GM23338 (cell line): ENCODE results near the gene CADPS2. TPM values are rescaled to one million over a fixed set of nuclear protein-coding genes. Genes with fewer than 3 reads are reported as not detected.
A peak's percentile ranks its signal among the peaks of the same experiment; 100 is the strongest.

Experiments
- ATAC-seq: fragments of 200-7000 bp; cut with Tn5 transposase; 3 replicates; pipeline ENCODE4 v1.9.1; 2020
- DNase-seq: peaks from one replicate; pipeline ENCODE4 v3.0.0-alpha.2; 2015; ENCODE audit warnings: low spot score
- H2AFZ ChIP-seq: fragments of 200-600 bp; sonication (generic); 2 replicates; pipeline ENCODE4 v1.8.0; 2016; ENCODE audit warnings: antibody characterized with exemption, mild to moderate bottlenecking, moderate library complexity
- H3F3A ChIP-seq: fragments of 200-600 bp; sonication (generic); replicated peaks from 2 replicates; pipeline ENCODE4 v1.8.0; 2017; ENCODE audit warnings: antibody characterized with exemption, mixed run types, low read depth
- H3K27ac ChIP-seq: fragments of 200-600 bp; sonication (generic); 2 replicates; pipeline ENCODE4 v1.6.1; 2016; ENCODE audit warnings: low read depth
- H3K27me3 ChIP-seq: fragments of 200-600 bp; sonication (generic); 2 replicates; pipeline ENCODE4 v1.8.0; 2016; ENCODE audit warnings: mild to moderate bottlenecking, mixed run types, moderate library complexity; ENCODE audit not compliant: insufficient read depth
- H3K36me3 ChIP-seq: fragments of 200-600 bp; sonication (generic); 2 replicates; pipeline ENCODE4 v1.8.0; 2016; ENCODE audit warnings: mild to moderate bottlenecking; ENCODE audit not compliant: insufficient read depth
- H3K4me1 ChIP-seq: fragments of 200-600 bp; sonication (generic); 2 replicates; pipeline ENCODE4 v1.8.0; 2016; ENCODE audit warnings: mild to moderate bottlenecking, moderate library complexity; ENCODE audit not compliant: insufficient read depth
- H3K4me2 ChIP-seq: fragments of 200-600 bp; sonication (generic); 2 replicates; pipeline ENCODE4 v1.7.1; 2017; ENCODE audit warnings: mixed run types
- H3K4me3 ChIP-seq: fragments of 200-600 bp; sonication (generic); 2 replicates; pipeline ENCODE4 v1.6.1; 2016; ENCODE audit warnings: mixed run types
- H3K79me2 ChIP-seq: fragments of 200-600 bp; sonication (generic); replicated peaks from 2 replicates; pipeline ENCODE4 v1.8.0; 2017; ENCODE audit warnings: mild to moderate bottlenecking; ENCODE audit not compliant: insufficient read depth
- H3K9me2 ChIP-seq: fragments of 200-600 bp; sonication (generic); 2 replicates; pipeline ENCODE4 v1.8.0; 2017; ENCODE audit not compliant: insufficient read depth
- H4K20me1 ChIP-seq: fragments of 200-600 bp; sonication (generic); replicated peaks from 2 replicates; pipeline ENCODE4 v1.8.0; 2017; ENCODE audit warnings: mild to moderate bottlenecking; ENCODE audit not compliant: insufficient read depth
- H3K27ac Mint-ChIP-seq: 2 replicates; pipeline ENCODE4 v1.8.0; 2020; ENCODE audit warnings: inconsistent platforms, mild to moderate bottlenecking, moderate library complexity, mixed read lengths
- H3K27me3 Mint-ChIP-seq: 3 replicates; pipeline ENCODE4 v1.8.0; 2022; ENCODE audit warnings: low read depth, mild to moderate bottlenecking, moderate library complexity, mixed read lengths, inconsistent platforms; ENCODE audit not compliant: insufficient read depth, poor library complexity
- H3K36me3 Mint-ChIP-seq: 3 replicates; pipeline ENCODE4 v1.8.0; 2021; ENCODE audit warnings: low read depth, mild to moderate bottlenecking, inconsistent platforms, moderate library complexity, mixed read lengths
- H3K4me1 Mint-ChIP-seq: 3 replicates; pipeline ENCODE4 v1.8.0; 2020; ENCODE audit warnings: mild to moderate bottlenecking, inconsistent platforms, mixed read lengths
- H3K4me3 Mint-ChIP-seq: 3 replicates; pipeline ENCODE4 v1.8.0; 2021; ENCODE audit warnings: moderate library complexity, mild to moderate bottlenecking, inconsistent platforms, mixed read lengths
- H3K9me3 Mint-ChIP-seq: 3 replicates; pipeline ENCODE4 v1.8.0; 2020; ENCODE audit warnings: moderate library complexity, mild to moderate bottlenecking, inconsistent platforms, mixed read lengths
- CREB1 ChIP-seq: fragments of 250-450 bp; sonication (Bioruptor Pico); IDR thresholded peaks from 2 replicates; pipeline ENCODE4 v1.5.0; 2020; ENCODE audit warnings: low read depth, mild to moderate bottlenecking, moderate library complexity
- EZH2 ChIP-seq: fragments of 200-600 bp; sonication (generic); IDR thresholded peaks from one replicate; pipeline ENCODE4 v1.8.0; 2017; ENCODE audit warnings: antibody characterized with exemption, mild to moderate bottlenecking, low read depth; ENCODE audit not compliant: unreplicated experiment
- EZH2phosphoT487 ChIP-seq: fragments of 200-600 bp; sonication (generic); IDR thresholded peaks from one replicate; pipeline ENCODE4 v1.8.1; 2018; ENCODE audit warnings: antibody characterized with exemption; ENCODE audit not compliant: unreplicated experiment
- JUNB ChIP-seq: IDR thresholded peaks from one replicate; pipeline ENCODE4 v1.6.1; 2016; ENCODE audit warnings: antibody characterized with exemption; ENCODE audit not compliant: unreplicated experiment
- NANOG ChIP-seq: IDR thresholded peaks from 2 replicates; pipeline ENCODE4 v1.6.1; 2016; ENCODE audit warnings: antibody characterized with exemption, borderline replicate concordance
- POLR2AphosphoS5 ChIP-seq: IDR thresholded peaks from 2 replicates; pipeline ENCODE4 v1.6.1; 2016; ENCODE audit warnings: antibody characterized with exemption, low read depth
- REST ChIP-seq: IDR thresholded peaks from one replicate; pipeline ENCODE4 v1.6.1; 2018; ENCODE audit warnings: antibody characterized with exemption; ENCODE audit not compliant: unreplicated experiment
- STAT1 ChIP-seq: IDR thresholded peaks from one replicate; pipeline ENCODE4 v1.6.1; 2016; ENCODE audit warnings: antibody characterized with exemption; ENCODE audit not compliant: unreplicated experiment
- polyA plus RNA-seq: library from polyadenylated mRNA; unstranded; fragments of >200 nt; fragmentation: Nextera tagmentation; extraction: Ambion mirVana; gene quantifications from 2 replicates; pipeline ENCODE4 v1.2.1, GENCODE V29; 2016
- total RNA-seq: library from RNA; depleted of rRNA; stranded (reverse); fragments of >200 nt; shearing (Covaris generic); gene quantifications from 2 replicates; pipeline ENCODE4 v1.2.3, GENCODE V29; 2014
- TF ChIP-seq, protein P1 (sequence below), 2 experiments: fragments of 200-600 bp in 1 of 2; sonication (generic) in 1 of 2; conservative IDR thresholded peaks; 2 replicates each; pipeline versions ENCODE4 v1.5.1 to v1.6.1; 2016 to 2017; ENCODE audit warnings: antibody characterized with exemption in 2 of 2, low read depth in 2 of 2, mild to moderate bottlenecking in 2 of 2, moderate library complexity in 1 of 2

Gene CADPS2
- total and polyA plus RNA-seq, 2 experiments from 2014 or later, result 16.3 to 36.9 TPM

DNA sequence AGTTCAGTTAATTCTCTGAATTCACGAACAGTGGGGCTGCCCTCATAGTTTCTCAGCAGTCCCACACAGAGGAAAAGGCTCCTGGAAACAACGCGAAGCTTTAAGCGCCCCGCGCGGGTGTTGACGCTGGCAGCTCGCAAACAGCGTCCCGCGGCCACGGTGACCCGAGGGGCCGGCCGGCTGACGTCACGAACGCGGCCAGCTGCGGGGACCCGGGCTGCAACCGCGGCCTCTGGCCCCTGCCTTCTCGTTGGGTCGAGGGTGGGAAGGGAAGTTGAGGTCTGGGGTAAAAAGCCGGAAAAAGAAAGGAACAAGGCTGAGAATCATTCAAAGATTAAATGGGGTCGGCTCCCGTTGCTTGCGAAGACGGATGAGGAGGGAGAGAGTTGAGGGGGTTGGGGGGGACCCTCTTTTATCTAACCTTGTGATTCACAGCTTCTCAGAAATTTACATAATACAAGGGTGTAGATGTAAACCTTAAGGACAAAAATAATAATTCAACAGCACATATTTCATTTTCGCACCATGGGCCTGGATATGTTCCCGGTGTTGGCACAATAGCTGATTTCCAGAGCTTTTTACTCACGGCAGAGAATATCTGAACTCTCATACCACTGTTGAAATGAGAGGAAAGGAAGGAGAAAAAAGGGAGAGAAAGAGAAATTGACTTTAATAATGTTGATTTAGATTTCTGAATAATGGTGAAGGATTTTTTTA lies 574.4 kb downstream of the CADPS2 start:
- H3K4me3 Mint-ChIP-seq, result peak overlapping the region; percentile 77
- peaks cover 85% of the 10 kb centered on the region for H3K27me3 Mint-ChIP-seq
- Histone ChIP-seq H3K27ac (no peak overlapping the region), H3F3A (peaks cover 10% of the 10 kb centered on the region; the same call in 1 of the 2 replicates), H3K9me2 (no peaks in the 10 kb centered on the region), H3K79me2 (no peaks in the 10 kb centered on the region), H4K20me1 (no peaks in the 10 kb centered on the region), H3K27me3 (peaks cover 100% of the 10 kb centered on the region), H3K4me3 (peak overlapping the region; percentile 69), H3K4me2 (peak overlapping the region; percentile 95), H3K36me3 (no peaks in the 10 kb centered on the region), H3K4me1 (peaks cover 74% of the 10 kb centered on the region), H2AFZ (peak overlapping the region; percentile 23; the same call in 1 of the 2 replicates)
- TF ChIP-seq JUNB (no peak), STAT1 (no peak), EZH2 (peak; percentile 34), CREB1 (peak; percentile 89)
- H3K4me1 Mint-ChIP-seq, result peaks cover 55% of the 10 kb centered on the region
- no peak overlapping the region for H3K27ac Mint-ChIP-seq
- H3K9me3 Mint-ChIP-seq, result no peaks in the 10 kb centered on the region
- ATAC-seq, result no peak
- H3K36me3 Mint-ChIP-seq, result no peaks in the 10 kb centered on the region
- DNase-seq, result peak; percentile 48

GRCh38 chr7:122311050-122311700 lies 575.1 kb downstream of the CADPS2 start:
- ATAC-seq, result peak; percentile 22
- no peak for TF ChIP-seq EZH2phosphoT487
- TF ChIP-seq JUNB, result no peak
- no peak for TF ChIP-seq CREB1
- TF ChIP-seq STAT1, result no peak
- peak; percentile 29 for TF ChIP-seq EZH2
- no peak overlapping the region for H3K27ac Mint-ChIP-seq
- peak overlapping the region; percentile 53 for H2AFZ ChIP-seq
- no peaks in the 10 kb centered on the region for H3K9me3 Mint-ChIP-seq
- no peaks in the 10 kb centered on the region for H3K79me2 ChIP-seq
- H3K4me1 ChIP-seq, result peaks cover 74% of the 10 kb centered on the region
- H3K27me3 Mint-ChIP-seq, result peaks cover 85% of the 10 kb centered on the region
- H3K27ac ChIP-seq, result no peak overlapping the region
- H3K4me1 Mint-ChIP-seq, result peaks cover 53% of the 10 kb centered on the region
- peak overlapping the region; percentile 69 for H3K4me3 ChIP-seq
- peak overlapping the region; percentile 77 for H3K4me3 Mint-ChIP-seq
- no peaks in the 10 kb centered on the region for H4K20me1 ChIP-seq
- H3K36me3 Mint-ChIP-seq, result no peaks in the 10 kb centered on the region
- H3K4me2 ChIP-seq, result peak overlapping the region; percentile 95
- H3K36me3 ChIP-seq, result no peaks in the 10 kb centered on the region
- H3K9me2 ChIP-seq, result no peaks in the 10 kb centered on the region
- H3F3A ChIP-seq, result peaks cover 14% of the 10 kb centered on the region; the same call in 1 of the 2 replicates
- H3K27me3 ChIP-seq, result peaks cover 100% of the 10 kb centered on the region
- DNase-seq, result peak; percentile 72

GRCh38 chr7:122310119-122311021 lies 575.9 kb downstream of the CADPS2 start:
- H3K27ac Mint-ChIP-seq, result no peak overlapping the region
- ATAC-seq (peak; percentile 50), DNase-seq (peak; percentile 96)
- Histone ChIP-seq H3F3A (peaks cover 17% of the 10 kb centered on the region; the same call in 1 of the 2 replicates), H3K27ac (no peak overlapping the region), H4K20me1 (no peaks in the 10 kb centered on the region), H3K9me2 (no peaks in the 10 kb centered on the region), H3K79me2 (no peaks in the 10 kb centered on the region), H3K4me1 (peaks cover 72% of the 10 kb centered on the region), H3K36me3 (no peaks in the 10 kb centered on the region), H3K27me3 (peaks cover 100% of the 10 kb centered on the region), H2AFZ (peak overlapping the region; percentile 86), H3K4me3 (peak overlapping the region; percentile 69), H3K4me2 (peak overlapping the region; percentile 95)
- TF ChIP-seq POLR2AphosphoS5 (peak; percentile 23; the same call in 1 of the 2 replicates), EZH2 (peak; percentile 43), NANOG (peak; percentile 13; the same call in 1 of the 2 replicates), STAT1 (no peak), CREB1 (0 out of 2 replicates have a peak, but pooled peaks have one; percentile 13), REST (no peak), JUNB (no peak)
- TF ChIP-seq, protein P1, sequence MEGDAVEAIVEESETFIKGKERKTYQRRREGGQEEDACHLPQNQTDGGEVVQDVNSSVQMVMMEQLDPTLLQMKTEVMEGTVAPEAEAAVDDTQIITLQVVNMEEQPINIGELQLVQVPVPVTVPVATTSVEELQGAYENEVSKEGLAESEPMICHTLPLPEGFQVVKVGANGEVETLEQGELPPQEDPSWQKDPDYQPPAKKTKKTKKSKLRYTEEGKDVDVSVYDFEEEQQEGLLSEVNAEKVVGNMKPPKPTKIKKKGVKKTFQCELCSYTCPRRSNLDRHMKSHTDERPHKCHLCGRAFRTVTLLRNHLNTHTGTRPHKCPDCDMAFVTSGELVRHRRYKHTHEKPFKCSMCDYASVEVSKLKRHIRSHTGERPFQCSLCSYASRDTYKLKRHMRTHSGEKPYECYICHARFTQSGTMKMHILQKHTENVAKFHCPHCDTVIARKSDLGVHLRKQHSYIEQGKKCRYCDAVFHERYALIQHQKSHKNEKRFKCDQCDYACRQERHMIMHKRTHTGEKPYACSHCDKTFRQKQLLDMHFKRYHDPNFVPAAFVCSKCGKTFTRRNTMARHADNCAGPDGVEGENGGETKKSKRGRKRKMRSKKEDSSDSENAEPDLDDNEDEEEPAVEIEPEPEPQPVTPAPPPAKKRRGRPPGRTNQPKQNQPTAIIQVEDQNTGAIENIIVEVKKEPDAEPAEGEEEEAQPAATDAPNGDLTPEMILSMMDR (conservative IDR thresholded peaks at IDR 0.05; ENCODE audit: low read depth in 2 of 2), result peak in 1 of 2 experiments; percentile 42
- H3K4me3 Mint-ChIP-seq, result peak overlapping the region; percentile 77
- H3K4me1 Mint-ChIP-seq, result peaks cover 47% of the 10 kb centered on the region
- H3K36me3 Mint-ChIP-seq, result no peaks in the 10 kb centered on the region
- H3K27me3 Mint-ChIP-seq, result peaks cover 85% of the 10 kb centered on the region
- H3K9me3 Mint-ChIP-seq, result no peaks in the 10 kb centered on the region
